HepG2 (cell line): ENCODE data around the gene C10orf53.

ENCODE experiments used
- NFIC ChIP-seq: IDR thresholded peaks from 2 replicates; pipeline ENCODE4 v1.6.1; 2012; ENCODE audit warnings: mild to moderate bottlenecking, low read length, inconsistent platforms
- SRSF1 ChIP-seq: fragments of 200-400 bp; formaldehyde crosslinking; optimal IDR thresholded peaks from 2 replicates; pipeline ENCODE3; 2017; ENCODE audit warnings: mild to moderate bottlenecking, low read depth, low read length, moderate library complexity
- ZBTB37 ChIP-seq: sonication (generic); formaldehyde crosslinking; IDR thresholded peaks from 2 replicates; pipeline ENCODE4 v1.4.0; 2020; ENCODE audit warnings: mild to moderate bottlenecking, missing genetic modification reagents
- ZBTB7A ChIP-seq: sonication (generic); formaldehyde crosslinking; IDR thresholded peaks from 2 replicates; pipeline ENCODE4 v1.8.0; 2022; ENCODE audit warnings: mild to moderate bottlenecking, missing genetic modification reagents
- ZNF234 ChIP-seq: sonication (generic); formaldehyde crosslinking; conservative IDR thresholded peaks from 2 replicates; pipeline ENCODE4 v1.5.1; 2020; ENCODE audit warnings: mild to moderate bottlenecking, missing genetic modification reagents

- no peak for TF ChIP-seq ZNF234 (CRISPR knock-in tag)
- no peak for TF ChIP-seq NFIC
- TF ChIP-seq ZBTB37 = no peak
- no peak for TF ChIP-seq ZBTB7A
- TF ChIP-seq SRSF1 = no peak
Measured at GRCh38 chr10:49688920-49689319, 9.5 kb downstream of the C10orf53 start.
